HG02973 (cell line): ENCODE measurements around the gene KLF13.
"Not testable (repeated sequence)": the region's sequence is repeated elsewhere in the genome, so short reads cannot be mapped to it uniquely, and the experiment has no call there.

Experiments used
- ATAC-seq: cut with Tn5 transposase; IDR thresholded peaks from one replicate; pipeline ENCODE4 v1.9.1; 2021; ENCODE audit warnings: moderate library complexity; ENCODE audit not compliant: unreplicated experiment

KLF13 gene

DNA sequence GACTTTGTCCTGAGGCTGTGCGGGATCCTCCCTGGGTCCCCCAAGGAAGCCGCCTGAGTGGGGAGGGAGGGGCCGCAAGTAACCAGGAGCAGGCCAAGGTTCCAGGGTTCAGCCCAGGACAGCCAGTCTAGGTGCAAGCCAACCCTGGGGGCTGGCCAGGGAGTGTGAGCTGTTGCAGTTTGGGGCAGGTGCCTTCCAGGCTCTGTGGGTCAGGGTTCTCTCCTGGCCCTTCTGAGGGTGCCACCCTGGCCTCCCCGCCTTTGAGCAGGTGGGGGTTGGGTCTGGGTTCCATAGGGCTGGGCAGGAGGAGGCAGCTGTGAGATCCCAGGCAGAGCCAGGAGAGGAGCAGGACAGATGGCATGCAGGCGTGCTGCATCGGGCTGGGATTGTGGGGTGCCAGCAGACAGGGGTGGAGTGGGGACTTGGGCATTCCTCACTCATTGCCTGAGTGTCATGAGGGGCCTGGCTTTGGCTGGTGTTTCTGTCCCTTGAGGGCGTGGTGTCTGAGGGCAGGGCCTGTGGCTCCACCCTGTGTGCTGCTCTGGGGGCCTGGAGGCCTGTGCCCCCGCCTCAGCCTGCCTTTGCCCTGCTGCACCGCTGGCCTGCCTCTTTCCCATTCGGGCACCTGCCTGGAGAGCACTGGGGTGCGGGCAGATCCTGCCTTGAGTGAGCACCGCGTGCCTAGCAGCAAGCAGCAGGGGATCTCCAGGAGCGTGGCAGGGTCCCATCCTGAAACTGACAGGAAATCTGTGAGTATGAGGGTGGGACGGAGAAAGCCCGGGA is 18.4 kb downstream of the KLF13 start:
- ATAC-seq = no peak

DNA sequence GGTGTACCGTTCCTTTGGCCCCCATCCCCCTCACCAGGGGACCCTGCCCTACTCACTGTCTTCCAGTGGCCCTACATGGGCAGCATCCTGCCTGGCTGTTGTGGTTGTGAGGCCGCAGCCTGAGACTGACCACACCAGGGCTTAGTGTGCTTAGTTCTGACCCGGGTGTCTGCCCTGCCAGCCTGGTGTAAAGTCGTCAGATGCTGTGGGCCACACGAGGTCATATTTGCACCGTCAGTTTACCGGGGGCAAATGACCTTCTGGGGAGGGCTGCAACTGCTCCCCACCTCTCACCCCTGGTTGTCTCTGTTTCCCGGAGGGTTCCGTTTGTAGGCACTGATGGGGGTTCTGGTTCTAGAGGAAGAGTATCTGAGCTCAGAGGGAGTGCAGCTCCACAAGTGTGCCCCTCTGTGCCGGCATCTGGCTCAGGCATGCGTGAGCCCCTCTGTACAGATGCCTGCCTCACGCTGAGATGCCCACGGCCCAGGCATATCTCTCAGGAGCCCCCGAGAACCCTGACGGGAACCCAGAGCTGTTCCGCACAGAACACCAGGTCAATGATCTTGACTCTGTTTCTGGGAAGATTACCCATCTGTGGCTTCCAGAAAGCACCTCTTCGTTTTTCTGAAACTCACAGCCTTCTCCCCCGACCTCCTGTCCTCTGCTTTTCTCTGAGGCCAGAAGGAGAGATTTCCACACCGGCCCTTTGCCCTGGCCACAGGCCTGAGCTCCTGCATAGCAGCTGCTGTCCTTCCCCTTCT is 19.2 kb downstream of the KLF13 start:
- no peak for ATAC-seq

DNA sequence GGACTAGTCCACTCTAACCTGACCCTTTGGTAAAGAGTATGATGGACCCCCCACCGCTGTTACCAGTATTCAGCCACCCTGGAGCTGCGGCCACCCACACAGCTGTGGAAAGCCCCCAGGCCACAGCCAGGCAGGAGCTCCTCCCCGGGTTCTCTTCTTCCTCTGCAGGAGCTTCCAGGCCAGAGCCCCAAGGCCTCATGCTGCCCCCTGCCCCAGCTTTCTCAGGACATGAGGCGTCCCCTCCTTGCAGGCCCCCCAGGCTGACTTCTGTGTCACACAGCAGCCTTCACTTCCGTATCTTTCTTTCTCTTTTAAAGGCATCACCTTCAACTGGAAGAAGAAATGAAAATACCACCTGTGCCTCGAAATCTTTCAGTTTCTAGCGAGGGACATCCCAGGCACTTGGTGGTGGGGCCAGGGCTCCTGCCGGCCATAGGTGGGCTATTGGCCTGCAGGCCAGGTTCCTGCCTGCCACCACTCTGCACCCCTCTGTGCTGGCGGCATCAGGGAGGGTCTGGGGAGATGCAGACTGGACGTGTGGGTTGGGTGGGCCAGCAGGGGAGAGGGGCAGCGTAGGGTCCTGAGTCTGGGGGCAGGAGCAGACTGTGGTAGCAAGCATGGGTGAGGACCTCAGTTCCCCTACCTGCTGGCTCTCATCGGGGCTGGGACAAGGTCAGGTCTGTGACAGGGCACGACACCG is 19.9 kb downstream of the KLF13 start:
- ATAC-seq = no peak

DNA sequence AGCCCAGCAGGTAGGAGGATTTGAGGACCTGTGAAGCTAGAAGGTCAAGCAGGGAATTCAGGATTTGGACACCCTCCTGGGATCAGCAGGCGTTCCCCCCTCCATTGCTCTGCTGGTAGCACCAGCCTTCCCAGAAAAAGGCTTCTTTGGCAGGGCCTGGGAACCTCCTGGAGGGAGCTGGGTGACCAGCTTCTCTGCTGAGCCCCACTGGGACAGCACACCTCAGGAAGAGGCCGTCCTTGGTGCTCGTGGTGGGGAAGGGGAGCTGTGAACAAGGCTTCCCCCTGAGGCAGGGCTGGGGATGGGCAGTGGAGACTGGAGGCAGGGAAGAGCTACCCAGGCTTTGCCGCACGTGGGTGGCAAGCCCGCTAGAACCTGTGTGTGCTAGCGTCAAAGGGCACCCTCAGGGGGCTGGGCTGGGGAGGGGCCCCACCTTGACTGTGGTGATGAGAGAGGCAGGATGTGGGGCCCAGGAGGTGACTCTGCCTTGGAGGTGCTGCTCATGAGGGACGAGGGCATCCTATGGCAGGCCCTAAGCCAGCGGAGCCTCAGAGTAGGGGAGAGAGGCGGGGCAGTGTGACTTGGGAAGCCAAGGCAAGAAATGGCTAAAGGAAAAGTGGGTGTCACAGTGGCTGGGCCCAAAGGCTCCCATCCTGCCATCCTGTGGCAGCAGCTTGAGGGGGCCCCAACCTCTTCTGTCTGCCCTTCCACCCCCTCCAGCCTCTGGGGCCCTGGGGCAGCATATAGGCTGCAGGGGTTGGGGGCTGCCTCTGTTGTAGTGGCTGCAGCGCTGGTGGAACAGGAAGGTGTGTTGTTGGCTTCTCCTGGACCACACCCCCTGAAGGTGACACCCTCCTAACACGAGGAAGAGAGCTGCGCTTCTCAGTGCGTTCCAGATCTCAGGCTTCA is 20.7 kb downstream of the KLF13 start:
- ATAC-seq = no peak

DNA sequence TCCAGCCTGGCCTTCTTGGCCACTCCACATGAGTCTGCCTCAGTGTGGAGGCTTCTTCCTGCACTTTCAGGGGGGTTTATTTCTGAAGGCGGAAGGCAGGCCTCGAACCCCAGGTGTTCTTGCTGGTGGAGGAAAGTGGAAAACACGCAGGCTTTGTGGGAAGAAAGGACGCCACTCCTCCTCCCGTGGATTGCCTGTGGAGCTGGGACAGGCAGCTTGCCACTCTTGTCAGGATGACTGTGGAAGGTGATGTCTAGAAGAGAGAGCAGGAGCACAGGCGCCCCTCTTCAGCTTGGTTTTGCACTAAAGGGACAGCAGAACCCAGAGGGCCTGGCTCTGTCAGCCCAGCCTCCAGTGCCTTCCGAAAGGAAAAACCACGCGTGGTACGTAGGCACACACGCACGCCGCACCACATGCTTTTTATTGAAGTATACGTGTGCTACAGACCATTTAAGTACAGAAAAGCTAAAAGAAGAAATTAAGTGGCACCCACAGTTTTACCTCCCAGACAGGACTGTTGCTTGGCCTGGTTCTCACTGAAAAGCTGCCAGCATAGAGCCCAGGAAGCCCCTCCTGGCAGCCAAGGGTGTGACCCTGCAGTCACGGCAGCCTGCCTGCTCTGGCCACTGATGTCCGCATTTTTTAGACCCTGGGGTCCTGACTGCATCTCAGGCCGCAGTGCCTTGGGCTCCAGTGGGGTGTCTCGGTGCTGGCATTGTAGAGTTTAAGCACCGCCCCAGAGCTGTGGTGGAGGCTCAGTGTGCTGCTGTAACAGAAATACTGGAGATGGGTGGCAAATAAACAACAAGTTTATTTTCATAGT is 21.6 kb downstream of the KLF13 start:
- ATAC-seq = no peak

DNA sequence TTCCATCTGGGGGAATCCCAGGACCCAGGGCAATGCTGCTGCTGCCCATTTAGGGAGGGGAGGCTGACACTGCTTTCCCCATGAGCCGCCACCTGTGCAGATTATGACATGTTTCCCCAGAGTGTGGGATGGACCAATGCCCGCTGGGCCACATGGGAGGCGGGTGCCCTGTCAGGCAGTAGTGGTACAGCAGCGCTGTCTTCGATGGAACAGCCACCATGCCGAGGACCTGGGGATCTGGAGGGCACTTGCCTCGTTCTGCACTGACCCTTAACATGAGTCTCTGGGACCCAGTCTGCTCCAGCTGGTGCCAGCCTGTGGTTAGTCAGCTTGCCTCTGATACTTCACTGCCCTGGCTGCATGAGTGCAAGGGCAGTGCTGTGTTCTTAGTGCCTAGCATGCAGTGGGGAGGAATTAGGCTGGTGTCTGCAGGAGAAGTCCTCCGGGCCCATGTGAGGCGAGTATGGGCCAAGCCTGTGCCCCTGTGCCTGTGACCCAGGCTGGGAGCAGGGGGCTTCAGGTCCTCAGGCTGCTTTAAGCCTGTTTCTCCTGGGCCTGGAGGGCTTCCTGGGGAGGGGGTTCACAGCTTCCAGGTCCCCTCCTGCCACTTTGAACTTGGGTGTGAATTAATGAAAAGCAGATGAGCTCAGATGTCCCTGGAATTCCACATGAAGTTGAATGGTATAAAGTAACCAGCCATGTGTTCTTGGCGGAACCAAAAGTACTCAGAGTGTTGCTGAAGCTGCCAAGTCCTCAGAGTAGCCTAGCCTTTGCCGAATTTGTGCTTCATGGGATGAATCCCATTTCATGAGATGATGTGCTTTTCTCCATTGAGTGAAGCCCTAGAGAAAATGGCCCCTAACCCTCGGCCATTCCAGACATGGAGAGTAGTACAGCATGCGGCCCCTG is 22.9 kb downstream of the KLF13 start:
- ATAC-seq = no peak

DNA sequence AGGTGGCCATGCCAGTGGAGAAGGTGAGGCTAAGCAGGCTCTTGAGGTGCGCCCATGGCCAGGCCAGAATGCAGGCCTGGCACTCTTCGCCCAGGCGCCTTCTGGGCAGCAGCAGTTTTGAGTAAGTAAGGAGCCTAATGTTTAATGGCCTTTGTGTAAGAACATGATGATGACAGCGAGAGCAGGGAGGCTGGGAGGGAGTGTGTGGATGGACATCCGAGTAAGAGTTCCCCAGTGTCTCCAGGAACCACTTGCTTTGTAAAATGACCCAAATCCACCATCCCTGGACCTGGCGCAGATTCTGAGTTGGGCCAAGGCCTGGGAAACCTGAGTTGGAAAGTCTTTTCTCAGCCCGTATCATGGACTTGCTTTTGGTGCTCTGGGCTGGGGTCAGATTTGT is 24.1 kb downstream of the KLF13 start:
- no peak for ATAC-seq

DNA sequence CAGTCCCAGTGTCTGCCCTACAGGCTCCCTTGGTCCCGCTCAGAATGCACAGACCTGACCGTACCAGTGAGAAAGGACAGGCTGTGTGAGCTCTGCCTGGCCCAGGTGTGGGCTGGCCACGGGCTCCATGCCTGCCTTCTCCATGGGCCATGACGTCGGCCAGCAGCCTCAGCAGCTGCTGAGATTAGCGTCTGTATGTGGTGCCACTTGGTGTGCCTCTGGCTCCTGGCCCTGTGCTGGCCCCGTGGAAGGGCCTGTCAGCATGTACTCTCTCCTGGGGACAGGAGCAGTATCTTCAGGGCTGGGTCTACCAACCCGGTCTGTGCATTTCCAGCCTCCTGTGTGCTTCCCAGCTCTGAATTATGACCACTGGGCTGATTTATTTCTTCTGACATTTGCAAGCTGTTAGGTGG is 25.7 kb downstream of the KLF13 start:
- no peak for ATAC-seq

DNA sequence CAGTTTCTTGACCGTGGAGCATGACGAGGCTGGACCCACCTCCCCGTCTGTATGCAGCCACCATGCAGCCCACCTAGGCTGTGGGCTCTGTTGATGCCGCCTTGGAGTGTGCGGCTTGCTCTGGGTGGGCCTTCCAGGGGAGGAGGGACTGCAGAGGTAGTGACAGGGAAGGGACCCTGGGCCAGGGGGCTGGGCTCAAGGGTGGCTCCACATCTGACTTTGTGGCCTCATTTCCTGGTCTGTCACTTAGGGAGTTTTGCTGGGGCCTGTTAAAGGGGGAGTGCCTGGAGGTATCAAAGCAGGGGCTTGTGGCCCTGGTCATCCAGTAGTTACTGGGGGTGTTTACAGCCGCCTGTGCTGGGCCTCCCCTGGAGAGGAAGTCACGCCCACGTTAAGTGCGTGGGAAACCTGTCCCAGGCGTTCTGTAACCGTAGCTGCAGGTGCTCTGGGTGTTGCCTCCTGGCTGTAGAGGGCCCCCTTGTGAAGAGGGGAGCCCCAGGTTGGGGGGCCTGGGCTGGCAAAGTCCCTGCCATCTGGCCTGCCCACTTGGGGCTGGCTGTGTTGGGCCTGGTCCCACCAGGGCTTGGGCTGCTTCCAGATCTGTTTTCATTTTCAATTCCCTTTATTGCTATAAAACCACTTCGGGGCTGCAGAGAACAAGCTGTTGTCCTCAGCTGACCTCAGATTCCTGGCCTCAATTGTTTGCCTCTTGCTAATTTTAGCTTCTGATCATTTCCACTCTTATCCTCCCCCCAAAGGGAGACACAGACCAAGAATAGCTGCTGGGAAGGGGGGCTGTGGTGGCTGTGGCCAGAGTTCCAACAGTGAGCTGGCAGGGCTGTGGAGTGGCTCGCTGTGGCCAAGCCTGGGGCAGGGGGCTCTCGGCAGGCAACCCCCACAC is 26.5 kb downstream of the KLF13 start:
- peak; percentile 45 for ATAC-seq

DNA sequence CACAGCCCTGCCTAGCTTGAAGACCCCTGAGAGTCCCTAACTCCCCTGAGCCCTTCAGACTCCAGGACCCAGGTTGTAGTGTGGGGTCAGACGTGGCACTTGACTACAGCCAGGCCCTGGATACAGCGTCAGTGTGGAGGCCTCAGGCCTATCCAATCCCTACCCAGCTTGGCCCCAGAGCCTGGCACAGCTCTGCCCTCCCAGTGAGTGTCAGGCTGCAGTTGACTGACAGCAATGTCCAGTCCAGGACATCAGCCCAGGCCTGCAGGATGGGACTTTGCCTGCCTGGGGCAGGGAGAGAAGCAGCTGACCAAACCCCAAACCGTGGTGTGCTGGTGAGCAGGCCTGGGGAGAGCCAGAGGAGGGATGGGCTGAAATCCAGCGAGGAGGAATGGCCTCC is 27.3 kb downstream of the KLF13 start:
- ATAC-seq = no peak

DNA sequence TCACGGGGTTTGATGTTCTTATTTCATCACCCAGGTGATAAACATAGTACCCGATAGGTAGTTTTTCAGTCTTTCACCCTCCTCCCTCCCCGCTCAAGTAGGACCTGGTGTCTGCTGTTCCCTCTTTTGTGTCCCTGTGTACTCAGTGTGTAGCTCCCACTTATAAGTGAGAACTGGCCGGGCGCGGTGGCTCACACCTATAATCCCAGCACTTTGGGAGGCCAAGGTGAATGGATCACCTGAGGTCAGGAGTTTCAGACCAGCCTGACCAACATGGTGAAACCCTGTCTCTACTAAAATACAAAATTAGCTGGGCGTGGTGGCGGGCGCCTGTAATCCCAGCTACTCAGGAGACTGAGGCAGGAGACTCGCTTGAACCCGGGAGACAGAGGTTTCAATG is 29.5 kb downstream of the KLF13 start:
- not testable (repeated sequence) for ATAC-seq

DNA sequence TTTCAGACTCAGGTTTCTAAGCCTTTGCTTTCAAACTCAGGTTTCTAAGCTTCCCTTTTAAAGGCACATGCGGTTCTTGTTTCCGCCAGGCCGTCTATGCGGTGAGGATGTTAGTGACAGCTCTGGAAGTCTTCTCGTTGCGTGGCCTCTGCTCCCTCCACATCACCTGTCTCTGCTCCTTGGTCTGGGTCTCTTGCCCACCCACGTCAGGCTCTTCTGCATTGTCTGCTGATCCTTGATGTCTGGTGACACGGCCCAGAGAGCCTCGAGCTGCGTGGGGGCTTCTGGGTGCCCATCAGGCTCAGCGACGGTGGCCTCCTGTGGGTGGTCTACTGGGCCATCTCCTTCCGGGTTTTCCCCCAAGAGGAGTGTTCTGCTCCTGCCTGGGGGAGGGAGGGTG is 30.5 kb downstream of the KLF13 start:
- ATAC-seq = no peak

DNA sequence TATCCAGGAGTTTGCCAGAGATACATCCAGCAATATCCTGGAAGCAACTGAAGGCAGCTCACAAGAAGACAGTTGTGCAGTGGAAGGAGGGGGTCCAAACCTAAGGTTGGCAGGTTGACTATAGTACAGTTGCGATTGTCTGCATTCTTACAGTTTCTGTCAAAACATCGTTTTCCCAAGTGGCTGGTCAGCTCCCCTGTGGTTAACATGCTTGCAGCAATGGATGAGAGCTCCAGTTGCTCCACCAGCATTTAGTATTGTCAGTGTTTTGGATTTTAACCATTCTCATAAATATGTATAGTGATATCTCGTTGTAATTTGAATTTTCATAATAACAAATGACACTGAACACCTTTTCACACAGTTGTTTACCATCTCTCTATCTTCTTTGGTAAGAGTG is 31.5 kb downstream of the KLF13 start:
- ATAC-seq = no peak

DNA sequence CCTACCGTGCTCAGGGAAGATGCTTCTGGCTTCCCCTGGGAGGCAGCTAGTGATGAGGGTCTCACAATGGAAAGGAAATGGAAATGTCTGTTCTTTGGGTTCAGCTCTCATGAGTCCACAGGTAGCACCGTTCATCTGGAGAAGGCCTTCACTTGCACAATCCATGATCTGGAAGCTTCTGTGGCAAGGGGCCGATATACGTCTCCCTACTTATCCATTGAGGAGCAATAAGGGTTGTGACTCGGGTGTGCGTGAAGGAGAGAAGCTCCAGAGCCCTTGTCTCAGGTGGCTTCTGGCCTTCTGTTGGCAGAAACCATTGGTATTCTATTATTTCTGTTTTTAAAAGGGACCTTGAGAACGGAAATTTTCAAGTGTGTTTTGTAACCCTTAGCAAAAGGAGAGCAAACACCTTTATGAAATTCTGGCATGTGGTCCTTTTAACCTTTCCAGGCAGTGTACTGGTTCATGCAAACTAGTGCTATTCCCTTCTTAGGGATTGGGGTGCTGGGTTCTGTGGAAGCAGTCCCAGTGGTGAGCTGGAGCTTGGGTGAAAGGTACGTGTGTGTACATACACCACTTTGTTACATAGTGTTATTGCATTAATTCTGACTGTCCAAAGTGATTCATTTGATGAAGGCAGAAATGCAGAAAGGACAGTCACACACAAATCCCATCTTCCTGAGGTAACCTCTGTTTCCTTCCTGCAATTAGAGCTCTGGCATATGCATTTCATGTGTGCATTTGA is 32.5 kb downstream of the KLF13 start:
- no peak for ATAC-seq

DNA sequence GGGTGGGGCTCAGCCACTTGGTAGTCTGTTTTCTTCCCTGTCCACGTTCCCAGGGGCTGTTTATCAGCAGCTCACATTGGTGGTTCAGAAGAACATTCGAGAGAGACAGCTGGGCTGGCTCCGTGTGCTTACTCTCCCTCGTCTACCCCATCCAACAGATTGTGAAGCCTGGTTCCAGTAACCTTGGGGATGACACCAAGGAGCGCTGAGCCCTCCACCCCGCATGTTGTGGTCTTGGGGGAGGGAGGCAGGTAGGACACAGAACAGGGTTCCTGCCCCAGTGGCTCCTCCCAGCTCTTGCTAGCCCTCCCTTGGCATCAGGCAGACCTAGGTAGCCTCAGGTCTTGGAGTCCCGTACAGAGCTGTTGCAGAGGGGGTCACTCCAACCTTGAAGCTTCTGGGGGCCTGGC is 33.1 kb downstream of the KLF13 start:
- no peak for ATAC-seq

DNA sequence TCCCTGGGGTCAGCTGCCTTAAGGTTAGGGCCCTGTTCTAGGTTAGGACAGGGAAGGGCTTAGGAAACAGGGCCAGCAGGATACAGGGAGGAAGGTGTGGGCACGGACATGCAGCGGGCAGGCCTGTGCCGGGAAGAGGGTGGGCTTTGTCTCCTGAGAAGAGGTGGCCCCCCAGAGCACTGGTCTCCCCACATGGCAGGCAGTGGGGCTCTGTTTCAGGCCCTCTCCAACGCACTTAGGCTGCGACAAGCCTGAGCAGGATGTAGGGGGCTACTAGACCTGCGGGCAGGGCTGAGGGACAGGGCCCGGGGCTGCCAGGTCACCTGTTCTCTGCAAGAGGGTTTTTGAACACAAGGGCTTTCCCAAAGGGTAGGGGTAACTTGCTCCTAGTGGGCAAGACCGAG is 33.5 kb downstream of the KLF13 start:
- no peak for ATAC-seq
